HepG2 (cell line): ENCODE data around the gene CELA2B. TPM values are rescaled to one million over a fixed set of nuclear protein-coding genes. Genes with fewer than 3 reads are reported as not detected.

Experiments used
- ARNTL ChIP-seq: sonication (generic); formaldehyde crosslinking; IDR thresholded peaks from 2 replicates; pipeline ENCODE4 v1.4.0; 2020; ENCODE audit warnings: mild to moderate bottlenecking, missing genetic modification reagents
- CEBPG ChIP-seq: IDR thresholded peaks from 2 replicates; pipeline ENCODE4 v1.6.1; 2016
- MED1 ChIP-seq: sonication (generic); formaldehyde crosslinking; IDR thresholded peaks from 2 replicates; pipeline ENCODE4 v1.4.0; 2020; ENCODE audit warnings: missing genetic modification reagents
- NFE2L1 ChIP-seq: sonication (generic); formaldehyde crosslinking; IDR thresholded peaks from 2 replicates; pipeline ENCODE4 v1.4.0; 2020; ENCODE audit warnings: missing genetic modification reagents, mild to moderate bottlenecking, borderline replicate concordance
- NR3C1 ChIP-seq: sonication (generic); formaldehyde crosslinking; IDR thresholded peaks from 2 replicates; pipeline ENCODE4 v1.4.0; 2020; ENCODE audit warnings: missing genetic modification reagents
- PHF20 ChIP-seq: sonication (generic); formaldehyde crosslinking; IDR thresholded peaks from 2 replicates; pipeline ENCODE4 v1.5.0; 2020; ENCODE audit warnings: mild to moderate bottlenecking, missing genetic modification reagents
- SIN3B ChIP-seq: fragments of 150-350 bp; IDR thresholded peaks from 2 replicates; pipeline ENCODE4 v1.6.1; 2014; ENCODE audit warnings: low read length
- SP5 ChIP-seq: IDR thresholded peaks from 2 replicates; pipeline ENCODE4 v1.6.1; 2016; ENCODE audit warnings: low read depth, borderline replicate concordance
- TARDBP ChIP-seq: sonication (generic); formaldehyde crosslinking; IDR thresholded peaks from 2 replicates; pipeline ENCODE4 v1.8.0; 2022; ENCODE audit warnings: mild to moderate bottlenecking, missing genetic modification reagents
- ZBTB8A ChIP-seq: sonication (generic); formaldehyde crosslinking; IDR thresholded peaks from 2 replicates; pipeline ENCODE4 v1.4.0; 2020; ENCODE audit warnings: mild to moderate bottlenecking, low read depth, missing genetic modification reagents, borderline replicate concordance
- ZNF616 ChIP-seq: sonication (generic); formaldehyde crosslinking; IDR thresholded peaks from 2 replicates; pipeline ENCODE4 v1.5.0; 2020; ENCODE audit warnings: low read depth, mild to moderate bottlenecking, missing genetic modification reagents
- ZSCAN29 ChIP-seq: sonication (generic); formaldehyde crosslinking; conservative IDR thresholded peaks from 2 replicates; pipeline ENCODE4 v1.4.0; 2020; ENCODE audit warnings: mild to moderate bottlenecking, missing genetic modification reagents
- polyA plus RNA-seq, 8 experiments: library from polyadenylated mRNA; depleted of rRNA in 3 of 8; stranded (reverse) in 7 of 8; unstranded in 1 of 8; fragments of >200 nt; fragmentation: Illumina TruSeq in 4 of 8; extraction: Trizol in 4 of 8; gene quantifications; 2 replicates each; pipeline versions ENCODE4 v1.2.1 to v1.2.3, GENCODE V29; 2011 to 2016; ENCODE audit warnings: low read depth in 4 of 8, missing spikeins in 1 of 8, mixed read lengths in 1 of 8; ENCODE audit not compliant: insufficient read depth in 1 of 8
- total RNA-seq, 5 experiments: library from RNA; depleted of rRNA; stranded (reverse); fragments of >200 nt; fragmentation: Illumina TruSeq; extraction: Trizol; gene quantifications; 2 replicates each; pipeline ENCODE4 v1.2.3, GENCODE V29; 2016; ENCODE audit warnings: low read depth in 1 of 5
- TF ChIP-seq, protein P1 (sequence below): sonication (generic); formaldehyde crosslinking; IDR thresholded peaks from 2 replicates; pipeline ENCODE4 v1.5.0; 2020; ENCODE audit warnings: missing genetic modification reagents
- TF ChIP-seq, protein P2 (sequence below): sonication (generic); formaldehyde crosslinking; IDR thresholded peaks from 2 replicates; pipeline ENCODE4 v1.5.1; 2020; ENCODE audit warnings: mild to moderate bottlenecking, missing genetic modification reagents
- TF ChIP-seq, protein P3 (sequence below): sonication (generic); formaldehyde crosslinking; IDR thresholded peaks from 2 replicates; pipeline ENCODE4 v1.5.1; 2020; ENCODE audit warnings: missing genetic modification reagents, mild to moderate bottlenecking, borderline replicate concordance
- TF ChIP-seq, protein P4 (sequence below): sonication (generic); formaldehyde crosslinking; IDR thresholded peaks from 2 replicates; pipeline ENCODE4 v1.5.1; 2020; ENCODE audit warnings: mild to moderate bottlenecking, missing genetic modification reagents, borderline replicate concordance
- TF ChIP-seq, protein P5 (sequence below): sonication (generic); formaldehyde crosslinking; IDR thresholded peaks from 2 replicates; pipeline ENCODE4 v1.5.0; 2020; ENCODE audit warnings: mild to moderate bottlenecking, missing genetic modification reagents, borderline replicate concordance

The CELA2B gene
- total and polyA plus RNA-seq, 2 of the 13 experiments (the other 11 are each of a cell fraction or from before 2014, with no cell fraction given): not detected

DNA sequence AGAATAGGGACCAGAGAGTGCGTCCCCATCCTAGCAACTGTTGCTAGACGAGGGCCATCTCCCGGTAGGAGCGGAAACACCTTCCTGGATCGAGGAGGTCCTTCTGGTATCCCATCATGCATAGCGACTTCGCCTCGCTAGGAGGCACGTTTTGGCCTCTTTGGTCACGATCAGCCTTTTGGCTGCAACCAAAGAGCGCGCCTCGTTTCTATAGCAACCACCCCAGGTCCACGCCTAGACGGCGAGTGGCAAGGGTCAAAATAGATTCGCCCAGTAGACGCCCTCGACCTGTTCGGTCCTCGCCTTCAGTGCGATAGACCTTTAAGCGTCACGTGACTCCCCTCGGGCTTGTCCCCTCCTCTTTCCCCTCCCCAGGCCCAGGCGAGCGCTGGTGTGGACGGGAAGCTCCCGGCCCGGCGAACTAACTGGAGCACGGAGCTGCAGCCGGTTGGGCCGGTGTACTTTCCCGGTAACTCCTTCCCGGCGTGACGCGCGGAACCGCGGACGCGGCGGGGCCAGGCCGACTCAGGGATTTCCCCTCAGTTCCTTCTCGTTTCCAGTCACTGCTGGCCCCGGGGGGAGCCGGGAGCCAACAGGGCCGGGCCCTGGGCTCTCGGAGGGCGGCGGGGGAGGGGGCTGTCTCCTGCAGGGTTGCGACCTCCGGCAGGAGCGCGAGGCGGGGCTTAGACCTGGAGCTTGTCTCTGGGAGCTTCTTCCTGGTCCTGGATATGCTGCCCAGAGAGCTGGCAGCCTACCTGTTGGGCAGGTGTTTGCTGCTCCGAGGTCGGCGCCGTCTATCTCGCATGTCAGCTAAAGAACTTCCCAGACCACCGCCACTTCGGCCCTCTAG lies 50.8 kb downstream of the CELA2B start, which contains the start of gene DNAJC16 (continued):
- TF ChIP-seq, protein P1, sequence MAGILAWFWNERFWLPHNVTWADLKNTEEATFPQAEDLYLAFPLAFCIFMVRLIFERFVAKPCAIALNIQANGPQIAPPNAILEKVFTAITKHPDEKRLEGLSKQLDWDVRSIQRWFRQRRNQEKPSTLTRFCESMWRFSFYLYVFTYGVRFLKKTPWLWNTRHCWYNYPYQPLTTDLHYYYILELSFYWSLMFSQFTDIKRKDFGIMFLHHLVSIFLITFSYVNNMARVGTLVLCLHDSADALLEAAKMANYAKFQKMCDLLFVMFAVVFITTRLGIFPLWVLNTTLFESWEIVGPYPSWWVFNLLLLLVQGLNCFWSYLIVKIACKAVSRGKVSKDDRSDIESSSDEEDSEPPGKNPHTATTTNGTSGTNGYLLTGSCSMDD (CRISPR knock-in tag): no peak
- TF ChIP-seq TARDBP: peak; percentile 96
- no peak for TF ChIP-seq ZSCAN29 (CRISPR knock-in tag)
- TF ChIP-seq ZNF616 (CRISPR knock-in tag): no peak
- TF ChIP-seq MED1 (CRISPR knock-in tag): peak; percentile 75
- no peak for TF ChIP-seq ZBTB8A (CRISPR knock-in tag)
- TF ChIP-seq SP5 (CRISPR knock-in tag): peak; percentile 42; the same call in 1 of the 2 replicates
- no peak for TF ChIP-seq NR3C1
- TF ChIP-seq, protein P2, sequence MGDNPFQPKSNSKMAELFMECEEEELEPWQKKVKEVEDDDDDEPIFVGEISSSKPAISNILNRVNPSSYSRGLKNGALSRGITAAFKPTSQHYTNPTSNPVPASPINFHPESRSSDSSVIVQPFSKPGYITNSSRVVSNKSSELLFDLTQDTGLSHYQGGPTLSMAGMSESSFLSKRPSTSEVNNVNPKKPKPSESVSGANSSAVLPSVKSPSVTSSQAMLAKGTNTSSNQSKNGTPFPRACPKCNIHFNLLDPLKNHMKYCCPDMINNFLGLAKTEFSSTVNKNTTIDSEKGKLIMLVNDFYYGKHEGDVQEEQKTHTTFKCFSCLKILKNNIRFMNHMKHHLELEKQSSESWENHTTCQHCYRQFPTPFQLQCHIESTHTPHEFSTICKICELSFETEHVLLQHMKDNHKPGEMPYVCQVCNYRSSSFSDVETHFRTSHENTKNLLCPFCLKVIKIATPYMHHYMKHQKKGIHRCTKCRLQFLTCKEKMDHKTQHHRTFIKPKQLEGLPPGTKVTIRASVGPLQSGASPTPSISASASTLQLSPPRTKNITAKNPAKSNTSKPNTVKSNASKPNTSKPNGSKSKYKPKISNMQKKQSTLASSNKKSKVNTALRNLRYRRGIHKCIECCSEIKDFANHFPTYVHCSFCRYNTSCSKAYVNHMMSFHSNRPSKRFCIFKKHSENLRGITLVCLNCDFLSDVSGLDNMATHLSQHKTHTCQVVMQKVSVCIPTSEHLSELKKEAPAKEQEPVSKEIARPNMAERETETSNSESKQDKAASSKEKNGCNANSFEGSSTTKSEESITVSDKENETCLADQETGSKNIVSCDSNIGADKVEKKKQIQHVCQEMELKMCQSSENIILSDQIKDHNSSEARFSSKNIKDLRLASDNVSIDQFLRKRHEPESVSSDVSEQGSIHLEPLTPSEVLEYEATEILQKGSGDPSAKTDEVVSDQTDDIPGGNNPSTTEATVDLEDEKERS (CRISPR knock-in tag): no peak
- TF ChIP-seq, protein P3, sequence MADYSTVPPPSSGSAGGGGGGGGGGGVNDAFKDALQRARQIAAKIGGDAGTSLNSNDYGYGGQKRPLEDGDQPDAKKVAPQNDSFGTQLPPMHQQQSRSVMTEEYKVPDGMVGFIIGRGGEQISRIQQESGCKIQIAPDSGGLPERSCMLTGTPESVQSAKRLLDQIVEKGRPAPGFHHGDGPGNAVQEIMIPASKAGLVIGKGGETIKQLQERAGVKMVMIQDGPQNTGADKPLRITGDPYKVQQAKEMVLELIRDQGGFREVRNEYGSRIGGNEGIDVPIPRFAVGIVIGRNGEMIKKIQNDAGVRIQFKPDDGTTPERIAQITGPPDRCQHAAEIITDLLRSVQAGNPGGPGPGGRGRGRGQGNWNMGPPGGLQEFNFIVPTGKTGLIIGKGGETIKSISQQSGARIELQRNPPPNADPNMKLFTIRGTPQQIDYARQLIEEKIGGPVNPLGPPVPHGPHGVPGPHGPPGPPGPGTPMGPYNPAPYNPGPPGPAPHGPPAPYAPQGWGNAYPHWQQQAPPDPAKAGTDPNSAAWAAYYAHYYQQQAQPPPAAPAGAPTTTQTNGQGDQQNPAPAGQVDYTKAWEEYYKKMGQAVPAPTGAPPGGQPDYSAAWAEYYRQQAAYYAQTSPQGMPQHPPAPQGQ (CRISPR knock-in tag): no peak
- TF ChIP-seq, protein P4, sequence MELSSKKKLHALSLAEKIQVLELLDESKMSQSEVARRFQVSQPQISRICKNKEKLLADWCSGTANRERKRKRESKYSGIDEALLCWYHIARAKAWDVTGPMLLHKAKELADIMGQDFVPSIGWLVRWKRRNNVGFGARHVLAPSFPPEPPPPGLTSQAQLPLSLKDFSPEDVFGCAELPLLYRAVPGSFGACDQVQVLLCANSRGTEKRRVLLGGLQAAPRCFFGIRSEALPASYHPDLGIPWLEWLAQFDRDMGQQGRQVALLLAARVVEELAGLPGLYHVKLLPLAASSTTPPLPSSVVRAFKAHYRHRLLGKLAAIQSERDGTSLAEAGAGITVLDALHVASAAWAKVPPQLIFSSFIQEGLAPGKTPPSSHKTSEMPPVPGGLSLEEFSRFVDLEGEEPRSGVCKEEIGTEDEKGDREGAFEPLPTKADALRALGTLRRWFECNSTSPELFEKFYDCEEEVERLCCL (CRISPR knock-in tag): no peak
- peak; percentile 82; the same call in 1 of the 2 replicates for TF ChIP-seq PHF20 (CRISPR knock-in tag)
- TF ChIP-seq ARNTL (CRISPR knock-in tag): peak; percentile 73
- TF ChIP-seq NFE2L1: no peak
- peak; percentile 45; the same call in 1 of the 2 replicates for TF ChIP-seq SIN3B
- TF ChIP-seq, protein P5, sequence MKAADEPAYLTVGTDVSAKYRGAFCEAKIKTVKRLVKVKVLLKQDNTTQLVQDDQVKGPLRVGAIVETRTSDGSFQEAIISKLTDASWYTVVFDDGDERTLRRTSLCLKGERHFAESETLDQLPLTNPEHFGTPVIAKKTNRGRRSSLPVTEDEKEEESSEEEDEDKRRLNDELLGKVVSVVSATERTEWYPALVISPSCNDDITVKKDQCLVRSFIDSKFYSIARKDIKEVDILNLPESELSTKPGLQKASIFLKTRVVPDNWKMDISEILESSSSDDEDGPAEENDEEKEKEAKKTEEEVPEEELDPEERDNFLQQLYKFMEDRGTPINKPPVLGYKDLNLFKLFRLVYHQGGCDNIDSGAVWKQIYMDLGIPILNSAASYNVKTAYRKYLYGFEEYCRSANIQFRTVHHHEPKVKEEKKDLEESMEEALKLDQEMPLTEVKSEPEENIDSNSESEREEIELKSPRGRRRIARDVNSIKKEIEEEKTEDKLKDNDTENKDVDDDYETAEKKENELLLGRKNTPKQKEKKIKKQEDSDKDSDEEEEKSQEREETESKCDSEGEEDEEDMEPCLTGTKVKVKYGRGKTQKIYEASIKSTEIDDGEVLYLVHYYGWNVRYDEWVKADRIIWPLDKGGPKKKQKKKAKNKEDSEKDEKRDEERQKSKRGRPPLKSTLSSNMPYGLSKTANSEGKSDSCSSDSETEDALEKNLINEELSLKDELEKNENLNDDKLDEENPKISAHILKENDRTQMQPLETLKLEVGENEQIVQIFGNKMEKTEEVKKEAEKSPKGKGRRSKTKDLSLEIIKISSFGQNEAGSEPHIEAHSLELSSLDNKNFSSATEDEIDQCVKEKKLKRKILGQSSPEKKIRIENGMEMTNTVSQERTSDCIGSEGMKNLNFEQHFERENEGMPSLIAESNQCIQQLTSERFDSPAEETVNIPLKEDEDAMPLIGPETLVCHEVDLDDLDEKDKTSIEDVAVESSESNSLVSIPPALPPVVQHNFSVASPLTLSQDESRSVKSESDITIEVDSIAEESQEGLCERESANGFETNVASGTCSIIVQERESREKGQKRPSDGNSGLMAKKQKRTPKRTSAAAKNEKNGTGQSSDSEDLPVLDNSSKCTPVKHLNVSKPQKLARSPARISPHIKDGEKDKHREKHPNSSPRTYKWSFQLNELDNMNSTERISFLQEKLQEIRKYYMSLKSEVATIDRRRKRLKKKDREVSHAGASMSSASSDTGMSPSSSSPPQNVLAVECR (CRISPR knock-in tag): peak; percentile 99
- peak; percentile 59 for TF ChIP-seq CEBPG (CRISPR knock-in tag)
